HUES48 (cell line): ENCODE results near the gene TAP2.
"Not testable (repeated sequence)": the region's sequence is repeated elsewhere in the genome, so short reads cannot be mapped to it uniquely, and the experiment has no call there.

Experiments
- H3K27ac ChIP-seq: one replicate; pipeline ENCODE4 v1.7.0; 2013; ENCODE audit warnings: low read depth, low read length, inconsistent platforms
- H3K27me3 ChIP-seq: 2 replicates; pipeline ENCODE4 v1.6.1; 2013; ENCODE audit warnings: mild to moderate bottlenecking, low read length; ENCODE audit not compliant: control insufficient read depth, insufficient read depth
- H3K36me3 ChIP-seq: 2 replicates; pipeline ENCODE4 v1.6.1; 2013; ENCODE audit warnings: low read length; ENCODE audit not compliant: control insufficient read depth, insufficient read depth
- H3K4me1 ChIP-seq: 2 replicates; pipeline ENCODE4 v1.6.1; 2013; ENCODE audit warnings: mild to moderate bottlenecking, low read length; ENCODE audit not compliant: control insufficient read depth, insufficient read depth
- H3K4me3 ChIP-seq: 2 replicates; pipeline ENCODE4 v1.5.1; 2013; ENCODE audit warnings: mild to moderate bottlenecking, low read depth, low read length
- H3K9ac ChIP-seq: 2 replicates; pipeline ENCODE4 v1.6.1; 2013; ENCODE audit warnings: mild to moderate bottlenecking, low read depth, low read length, moderate library complexity
- H3K9me3 ChIP-seq: 2 replicates; pipeline ENCODE4 v1.6.1; 2013; ENCODE audit warnings: low read length; ENCODE audit not compliant: control insufficient read depth, insufficient read depth

The TAP2 gene

DNA sequence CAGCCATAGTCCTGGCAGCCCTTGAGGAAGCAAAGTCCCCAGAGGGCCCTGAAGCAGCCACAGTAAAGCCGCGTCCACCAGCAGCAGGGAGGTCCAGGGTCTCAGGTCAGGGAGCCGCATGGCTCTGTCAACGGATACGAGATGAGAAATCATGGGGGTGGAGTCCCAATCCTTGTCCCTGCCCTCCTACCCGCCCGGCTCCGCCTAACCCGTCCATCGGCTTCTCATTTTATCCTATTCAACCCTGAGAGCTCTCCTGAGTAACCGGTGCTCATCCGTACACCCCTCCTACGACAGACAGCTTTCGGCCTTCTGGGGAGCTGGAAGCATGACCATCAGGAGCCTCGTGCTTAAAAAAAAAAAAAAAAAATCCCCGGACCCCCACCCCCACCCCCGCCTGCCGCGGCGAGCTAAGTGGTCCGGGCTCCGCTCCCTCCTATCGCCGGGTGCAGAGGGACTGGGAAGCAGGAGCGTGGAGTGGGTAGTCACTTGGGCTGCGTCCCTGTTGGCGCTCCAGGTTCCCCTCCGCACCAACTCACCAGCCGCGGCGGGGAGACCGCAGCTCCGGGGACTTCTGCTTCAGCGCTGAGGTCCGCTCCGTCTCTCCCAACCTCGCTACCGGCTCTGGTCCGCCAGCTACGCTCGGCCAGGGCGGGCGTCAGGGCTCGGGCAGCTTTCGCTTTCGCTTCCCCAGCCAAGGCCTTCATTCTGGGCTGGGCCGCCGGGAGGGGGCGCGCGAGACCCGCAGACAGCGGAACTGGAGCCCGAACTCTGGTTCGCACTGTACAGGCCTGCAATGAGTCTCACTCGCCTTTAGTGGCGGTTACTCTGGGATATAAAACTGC, at the start of gene TAP2:
Gene TAP2, minus strand, starts transcription at position 626 of the 845 bp plus-strand sequence. Its CDS starts 506 bp downstream, at position 120.
- Histone ChIP-seq H3K36me3 (peaks cover 12% of the 10 kb centered on the region; the same call in 1 of the 2 replicates), H3K4me3 (peak within 1 kb of the TSS; percentile 90), H3K9me3 (no peaks in the 10 kb centered on the region), H3K27ac (peak within 1 kb of the TSS; percentile 73), H3K4me1 (peaks cover 12% of the 10 kb centered on the region), H3K27me3 (peaks cover 8% of the 10 kb centered on the region), H3K9ac (no peak within 1 kb of the TSS; the same call in 1 of the 2 replicates)

DNA sequence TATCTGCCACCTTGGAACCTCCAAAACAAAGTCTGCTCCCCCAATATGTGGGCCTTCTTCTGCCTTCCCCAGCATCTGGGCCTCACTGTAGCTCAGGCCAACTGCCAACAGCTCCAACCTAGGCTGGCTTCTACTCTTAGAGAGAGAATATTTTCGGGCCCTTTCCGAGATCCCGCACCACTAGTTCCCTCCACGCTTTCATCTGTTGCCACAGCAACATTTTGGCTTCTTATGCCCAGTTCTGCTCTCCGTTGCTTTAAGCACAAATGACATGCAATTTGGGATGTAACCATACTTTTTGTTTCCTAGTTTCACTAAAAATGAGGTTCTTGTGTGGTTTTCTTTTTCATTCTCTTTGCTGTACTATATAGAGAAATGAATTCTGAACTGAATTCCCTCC, 49.1 kb upstream of the TAP2 start:
- Histone ChIP-seq H3K9me3 (no peaks in the 10 kb centered on the region), H3K36me3 (no peaks in the 10 kb centered on the region), H3K27ac (no peak overlapping the region), H3K9ac (no peak overlapping the region), H3K4me1 (no peaks in the 10 kb centered on the region), H3K27me3 (no peaks in the 10 kb centered on the region), H3K4me3 (no peak overlapping the region)

- H3K4me3 ChIP-seq = no peak overlapping the region
- H3K9ac ChIP-seq = no peak overlapping the region
- H3K27me3 ChIP-seq = no peaks in the 10 kb centered on the region
- H3K27ac ChIP-seq = no peak overlapping the region
- H3K4me1 ChIP-seq = no peaks in the 10 kb centered on the region
- H3K36me3 ChIP-seq = no peaks in the 10 kb centered on the region
- no peaks in the 10 kb centered on the region for H3K9me3 ChIP-seq
Measured at GRCh38 chr6:32886681-32887383, 48.3 kb upstream of the TAP2 start.

GRCh38 chr6:32885698-32886286, 47.3 kb upstream of the TAP2 start:
- no peaks in the 10 kb centered on the region for H3K27me3 ChIP-seq
- H3K27ac ChIP-seq = no peak overlapping the region
- no peaks in the 10 kb centered on the region for H3K36me3 ChIP-seq
- H3K9ac ChIP-seq = no peak overlapping the region
- no peaks in the 10 kb centered on the region for H3K9me3 ChIP-seq
- no peaks in the 10 kb centered on the region for H3K4me1 ChIP-seq
- H3K4me3 ChIP-seq = no peak overlapping the region

DNA sequence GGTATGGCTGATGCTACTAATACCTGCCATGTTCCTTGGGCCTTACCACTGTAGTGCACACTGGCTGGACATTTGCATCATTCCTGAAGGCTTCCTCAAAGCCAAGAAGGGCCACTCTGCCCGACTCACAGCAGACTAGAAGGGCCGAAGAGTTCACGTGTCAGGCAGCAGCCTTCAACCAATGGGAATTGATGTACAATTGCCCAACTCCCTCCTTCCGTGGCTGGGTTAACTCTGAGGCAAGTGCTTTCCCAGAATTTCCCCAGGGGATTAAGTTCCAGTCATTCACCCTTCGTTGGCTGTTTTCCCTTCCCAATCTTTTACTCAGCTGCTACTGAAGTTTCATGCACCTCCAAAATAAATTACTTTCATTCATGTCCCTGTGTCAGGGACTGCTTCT, 45.2 kb upstream of the TAP2 start:
- H3K27ac ChIP-seq = no peak overlapping the region
- H3K36me3 ChIP-seq = no peaks in the 10 kb centered on the region

GRCh38 chr6:32882879-32883250, 44.3 kb upstream of the TAP2 start:
- Histone ChIP-seq H3K27ac (no peak overlapping the region), H3K9me3 (no peaks in the 10 kb centered on the region), H3K27me3 (no peaks in the 10 kb centered on the region), H3K36me3 (no peaks in the 10 kb centered on the region), H3K9ac (no peak overlapping the region), H3K4me1 (no peaks in the 10 kb centered on the region), H3K4me3 (no peak overlapping the region)

More for the DNA sequence above, 45.2 kb upstream of the TAP2 start:
- Histone ChIP-seq H3K4me1 (no peaks in the 10 kb centered on the region), H3K9me3 (no peaks in the 10 kb centered on the region), H3K4me3 (no peak overlapping the region), H3K27me3 (no peaks in the 10 kb centered on the region), H3K9ac (no peak overlapping the region)

GRCh38 chr6:32880962-32881361, 42.4 kb upstream of the TAP2 start:
- not testable (repeated sequence) for H3K27me3 ChIP-seq, H3K9ac ChIP-seq, H3K9me3 ChIP-seq, H3K4me1 ChIP-seq, H3K36me3 ChIP-seq, H3K27ac ChIP-seq, H3K4me3 ChIP-seq

GRCh38 chr6:32879691-32880090, 41.2 kb upstream of the TAP2 start:
- Histone ChIP-seq H3K27me3 (no peaks in the 10 kb centered on the region), H3K27ac (no peak overlapping the region), H3K9me3 (no peaks in the 10 kb centered on the region), H3K36me3 (no peaks in the 10 kb centered on the region), H3K4me3 (no peak overlapping the region), H3K4me1 (no peaks in the 10 kb centered on the region), H3K9ac (no peak overlapping the region)

DNA sequence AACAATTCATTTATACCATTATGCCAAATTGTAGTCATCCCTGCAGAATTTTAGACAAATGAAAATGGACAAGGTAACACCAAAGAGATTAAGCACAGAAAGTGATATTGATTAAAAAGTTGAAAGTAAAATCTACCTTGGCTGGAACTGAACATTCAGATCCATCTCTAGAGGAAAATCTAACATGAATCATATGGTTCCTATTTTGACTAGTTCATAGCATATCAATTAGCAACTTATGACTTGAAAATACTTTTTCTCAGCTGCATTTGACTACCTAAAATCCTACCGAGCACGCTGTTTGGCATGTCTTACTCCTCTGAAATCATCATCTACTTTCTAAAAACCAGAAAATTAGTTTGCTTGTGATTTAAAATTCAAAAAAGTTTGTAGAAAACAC, 38.1 kb upstream of the TAP2 start:
- Histone ChIP-seq H3K36me3 (no peaks in the 10 kb centered on the region), H3K4me1 (no peaks in the 10 kb centered on the region), H3K4me3 (no peak overlapping the region), H3K9me3 (no peaks in the 10 kb centered on the region), H3K27ac (no peak overlapping the region), H3K9ac (no peak overlapping the region), H3K27me3 (no peaks in the 10 kb centered on the region)

GRCh38 chr6:32873947-32874346, 35.4 kb upstream of the TAP2 start:
- H3K27me3 ChIP-seq, H3K27ac ChIP-seq, H3K9ac ChIP-seq, H3K36me3 ChIP-seq, H3K9me3 ChIP-seq, H3K4me3 ChIP-seq, H3K4me1 ChIP-seq: not testable (repeated sequence)

GRCh38 chr6:32868257-32868788, 29.8 kb upstream of the TAP2 start:
- no peaks in the 10 kb centered on the region for H3K4me1 ChIP-seq
- no peaks in the 10 kb centered on the region for H3K36me3 ChIP-seq
- H3K9me3 ChIP-seq = no peaks in the 10 kb centered on the region
- H3K27ac ChIP-seq = no peak overlapping the region
- no peak overlapping the region for H3K9ac ChIP-seq
- H3K4me3 ChIP-seq = no peak overlapping the region
- no peaks in the 10 kb centered on the region; the same call in 1 of the 2 replicates for H3K27me3 ChIP-seq
